Ovary (tissue), 9 donors: ENCODE results near the gene LRRC27. TPM values are rescaled to one million over a fixed set of nuclear protein-coding genes. Genes with fewer than 3 reads are reported as not detected.

Source experiments
- DNase-seq, 5 donors: peaks; one replicate each; pipeline ENCODE4 v3.0.0-alpha.2; 2019 to 2020
- H3K27ac ChIP-seq, 2 donors: fragments of 200-600 bp; one replicate each; pipeline versions ENCODE4 v1.5.1 to v1.8.0; 2019 to 2022
- H3K27me3 ChIP-seq: fragments of 200-600 bp; one replicate; pipeline ENCODE4 v1.8.0; 2022
- H3K36me3 ChIP-seq: fragments of 200-600 bp; sonication (generic); one replicate; pipeline ENCODE4 v1.5.1; 2019
- H3K4me1 ChIP-seq: one replicate; pipeline ENCODE4 v1.8.1; 2013; ENCODE audit warnings: mild to moderate bottlenecking, moderate library complexity; ENCODE audit not compliant: insufficient read depth
- H3K4me3 ChIP-seq: fragments of 200-600 bp; sonication (generic); one replicate; pipeline ENCODE4 v1.5.1; 2017
- H3K9me3 ChIP-seq, 2 donors: fragments of 200-600 bp in 1 of 2; sonication (generic) in 1 of 2; one replicate each; pipeline versions ENCODE4 v1.5.1 to v1.8.1; 2013 to 2019; ENCODE audit warnings: mild to moderate bottlenecking in 1 of 2, moderate library complexity in 1 of 2
- EP300 ChIP-seq: sonication (generic); formaldehyde crosslinking; IDR thresholded peaks from one replicate; pipeline ENCODE4 v1.6.1; 2017; ENCODE audit warnings: antibody characterized with exemption
- POLR2A ChIP-seq: fragments of 450-650 bp; IDR thresholded peaks from one replicate; pipeline ENCODE4 v1.6.1; 2017; ENCODE audit warnings: antibody characterized with exemption, mild to moderate bottlenecking, moderate library complexity
- WGBS, 3 donors: extraction: QIAGEN DNeasy Blood & Tissue Kit in 1 of 3; methylation state at CpG; one replicate each; pipeline versions ENCODE4 v1.1.5 to v1.1.7; 2013 to 2017; 5-methylcytosine and 5-hydroxymethylcytosine counted together
- intact Hi-C, 4 donors: fragments of 100-400 bp; cut with DNase I; formaldehyde crosslinking; loops; one replicate each; pipeline versions ENCODE4 v1.11.0 to v1.15.1; 2022 to 2023
- polyA plus RNA-seq, 2 donors: library from polyadenylated mRNA; stranded (reverse); fragments of 200-250 nt in 1 of 2; fragments of 350-450 nt in 1 of 2; fragmentation: Illumina TruSeq in 1 of 2; extraction: RNeasy Lipid Tissue Mini Kit (QIAGEN cat#74804) in 1 of 2; gene quantifications; one replicate each; pipeline ENCODE4 v1.2.3, GENCODE V29; 2013 to 2014
- total RNA-seq, 7 donors: library from RNA; depleted of rRNA in 2 of 7; stranded (reverse); fragments of >200 nt in 2 of 7; fragmentation: NEBNext Ultra II Directional in 3 of 7; extraction: Animal tissue kit (Norgen Biotek cat#: 25700) in 3 of 7; gene quantifications; one replicate each; pipeline versions ENCODE4 v1.1.0 to v1.2.4, GENCODE V29; 2016 to 2023
- TF ChIP-seq, protein P1 (sequence below), 3 donors: fragments of 450-650 bp in 2 of 3; fragments of 200-600 bp in 1 of 3; IDR thresholded peaks; one replicate each; pipeline versions ENCODE4 v1.5.1 to v1.8.0; 2016 to 2022; ENCODE audit warnings: antibody characterized with exemption in 3 of 3, mild to moderate bottlenecking in 1 of 3
- donor health status: DM: no; HTN: no; CAD: no; lungs with moderate emphysema.
- donor health status: DM: no; HTN: no; CAD: no.
- donor health status: Bipolar disorder and iron deficiency.
- donor health status: DM: yes; HTN: yes; CAD: no.
- donor health status: DM: no; HTN: no; CAD: no.
- donor health status: DM: yes; HTN: yes; CAD: no.

The LRRC27 gene
- total and polyA plus RNA-seq, 9 donors, result 7.4 to 12.3 (median 9.3) TPM

DNA sequence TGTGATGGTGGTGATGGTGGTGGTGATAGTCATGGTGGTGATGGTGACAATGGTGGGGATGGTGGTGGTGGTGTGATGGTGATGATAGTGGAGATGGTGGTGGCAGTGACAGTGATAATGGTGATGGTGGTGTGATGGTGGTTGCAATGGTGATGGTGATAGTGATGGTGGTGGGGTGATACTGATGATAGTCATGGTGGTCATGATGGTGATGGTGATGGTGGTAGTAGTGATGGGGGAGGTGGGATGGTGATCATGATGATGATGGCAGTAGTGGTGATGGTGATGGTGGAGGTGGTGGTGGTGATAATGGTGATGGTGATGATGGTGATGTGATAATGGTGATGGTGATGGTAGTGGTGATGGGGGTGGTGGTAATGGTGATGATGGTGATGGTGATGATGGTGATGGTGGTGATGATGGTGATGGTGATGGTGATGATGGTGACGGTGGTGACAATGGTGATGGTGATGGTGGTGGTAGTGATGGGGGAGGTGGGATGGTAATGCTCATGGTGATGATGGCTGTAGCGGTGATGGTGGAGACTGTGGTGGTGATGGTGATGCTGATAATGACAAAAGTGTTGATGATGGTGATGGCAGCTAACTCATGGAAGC is 60.3 kb downstream of the LRRC27 start:
- peak in 2 of 5 donors; percentile 4 to 9 for DNase-seq
- no peak overlapping the region for H3K4me3 ChIP-seq
- H3K9me3 ChIP-seq, result no peaks in the 10 kb centered on the region
- H3K36me3 ChIP-seq, result no peaks in the 10 kb centered on the region
- intact Hi-C loops, result loop anchor here in 2 of 4 donors (2.0 to 10.0 kb wide), 4 partner anchors 143 to 253 kb away; partner anchors contain the start of gene INPP5A (in 1 of the 2)
- no peak overlapping the region for H3K27ac ChIP-seq
- H3K4me1 ChIP-seq, result peaks cover 18% of the 10 kb centered on the region
- 92 to 95% (median 94%) methylated on average over 2 of the region's 2 CpGs for WGBS, 3 donors
- H3K27me3 ChIP-seq, result no peaks in the 10 kb centered on the region
- no peak for TF ChIP-seq POLR2A
- TF ChIP-seq, protein P1, sequence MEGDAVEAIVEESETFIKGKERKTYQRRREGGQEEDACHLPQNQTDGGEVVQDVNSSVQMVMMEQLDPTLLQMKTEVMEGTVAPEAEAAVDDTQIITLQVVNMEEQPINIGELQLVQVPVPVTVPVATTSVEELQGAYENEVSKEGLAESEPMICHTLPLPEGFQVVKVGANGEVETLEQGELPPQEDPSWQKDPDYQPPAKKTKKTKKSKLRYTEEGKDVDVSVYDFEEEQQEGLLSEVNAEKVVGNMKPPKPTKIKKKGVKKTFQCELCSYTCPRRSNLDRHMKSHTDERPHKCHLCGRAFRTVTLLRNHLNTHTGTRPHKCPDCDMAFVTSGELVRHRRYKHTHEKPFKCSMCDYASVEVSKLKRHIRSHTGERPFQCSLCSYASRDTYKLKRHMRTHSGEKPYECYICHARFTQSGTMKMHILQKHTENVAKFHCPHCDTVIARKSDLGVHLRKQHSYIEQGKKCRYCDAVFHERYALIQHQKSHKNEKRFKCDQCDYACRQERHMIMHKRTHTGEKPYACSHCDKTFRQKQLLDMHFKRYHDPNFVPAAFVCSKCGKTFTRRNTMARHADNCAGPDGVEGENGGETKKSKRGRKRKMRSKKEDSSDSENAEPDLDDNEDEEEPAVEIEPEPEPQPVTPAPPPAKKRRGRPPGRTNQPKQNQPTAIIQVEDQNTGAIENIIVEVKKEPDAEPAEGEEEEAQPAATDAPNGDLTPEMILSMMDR (IDR thresholded peaks at IDR 0.05), result no peak
- no peak for TF ChIP-seq EP300

DNA sequence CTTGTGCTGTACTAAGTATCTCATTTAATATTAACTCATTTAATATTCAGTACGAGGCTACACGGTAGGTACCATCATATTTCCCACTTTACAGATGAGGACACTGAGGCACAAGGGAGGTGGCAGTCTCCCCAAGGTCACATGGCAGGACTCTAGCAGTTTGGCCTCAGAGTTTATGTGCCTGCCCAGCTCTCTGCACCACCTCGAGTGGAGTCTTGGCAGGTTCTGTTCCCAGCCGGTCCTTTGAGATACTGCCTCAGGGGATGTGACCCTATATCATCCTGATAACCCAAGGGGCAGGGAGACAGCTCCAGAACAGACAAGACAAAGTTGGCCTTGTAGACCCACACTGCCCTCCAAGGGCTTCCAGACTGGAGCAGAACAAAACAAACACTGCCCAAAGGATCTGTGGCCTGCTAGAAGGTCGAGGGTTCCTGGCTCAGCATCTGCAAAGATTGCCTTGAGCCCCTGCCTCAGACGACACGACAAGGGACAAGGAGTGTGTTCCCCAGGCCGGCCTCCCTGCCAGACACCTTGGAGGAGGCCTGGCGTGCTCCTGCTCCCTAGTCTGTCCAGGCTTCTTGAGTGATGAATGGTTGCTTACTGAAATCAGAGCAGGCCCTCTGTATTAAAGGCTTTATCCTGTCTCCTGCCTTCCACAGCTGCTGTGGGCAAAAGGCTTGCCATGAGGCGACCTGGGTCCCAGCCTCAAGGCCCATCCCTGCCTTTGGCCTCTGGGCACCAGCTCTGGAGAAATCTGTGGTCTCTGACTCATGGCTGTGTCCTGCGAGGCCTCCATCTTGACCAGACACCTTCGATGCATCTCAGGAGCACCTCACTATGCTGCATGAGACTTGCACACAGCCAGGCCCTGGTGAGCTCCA is 61.1 kb downstream of the LRRC27 start:
- peak overlapping the region in 1 of 2 donors; percentile 27 for H3K27ac ChIP-seq
- peaks cover 18% of the 10 kb centered on the region for H3K4me1 ChIP-seq
- intact Hi-C loops, result loop anchor here in 2 of 4 donors (2.0 to 10.0 kb wide), 4 partner anchors 142 to 252 kb away; partner anchors contain the start of gene INPP5A (in 1 of the 2)
- no peaks in the 10 kb centered on the region for H3K36me3 ChIP-seq
- peak in 3 of 5 donors; percentile 15 to 20 (median 18) for DNase-seq
- WGBS, 3 donors, result 67 to 79% (median 69%) methylated on average over 9 to 12 of the region's 12 CpGs
- no peaks in the 10 kb centered on the region for H3K27me3 ChIP-seq
- H3K9me3 ChIP-seq, result no peaks in the 10 kb centered on the region
- TF ChIP-seq POLR2A (no peak), EP300 (no peak)
- TF ChIP-seq, protein P1 (IDR thresholded peaks at IDR 0.05), result no peak
- H3K4me3 ChIP-seq, result no peak overlapping the region

DNA sequence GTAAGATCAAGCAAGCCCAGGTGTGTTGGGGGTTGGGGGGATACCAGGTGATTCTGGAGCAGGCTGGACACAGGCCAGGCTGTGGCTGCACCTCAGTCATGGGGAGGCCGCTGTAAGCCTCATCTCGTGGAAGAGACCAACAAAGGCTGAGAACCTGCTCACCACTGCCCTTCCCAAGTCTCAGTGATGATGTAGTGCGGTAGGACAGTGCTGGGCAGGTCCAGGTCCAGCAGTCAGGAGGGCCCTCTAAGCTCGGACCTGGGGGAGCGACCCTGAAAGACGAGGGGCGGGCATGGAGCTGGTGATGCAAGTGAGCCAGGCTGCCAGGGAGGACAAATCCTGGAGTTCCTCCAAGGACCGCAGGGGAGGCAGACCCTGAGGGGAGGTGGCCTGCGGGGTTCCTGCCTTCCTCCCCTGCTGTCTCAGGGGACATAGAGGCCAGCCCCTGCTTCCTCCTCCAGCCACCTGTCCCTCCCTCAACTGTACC is 61.7 kb downstream of the LRRC27 start:
- intact Hi-C loops, result loop anchor here in 2 of 4 donors (2.0 to 10.0 kb wide), 4 partner anchors 141 to 251 kb away; partner anchors contain the start of gene INPP5A (in 1 of the 2)
- TF ChIP-seq POLR2A (no peak), EP300 (no peak)
- TF ChIP-seq, protein P1 (IDR thresholded peaks at IDR 0.05), result no peak

DNA sequence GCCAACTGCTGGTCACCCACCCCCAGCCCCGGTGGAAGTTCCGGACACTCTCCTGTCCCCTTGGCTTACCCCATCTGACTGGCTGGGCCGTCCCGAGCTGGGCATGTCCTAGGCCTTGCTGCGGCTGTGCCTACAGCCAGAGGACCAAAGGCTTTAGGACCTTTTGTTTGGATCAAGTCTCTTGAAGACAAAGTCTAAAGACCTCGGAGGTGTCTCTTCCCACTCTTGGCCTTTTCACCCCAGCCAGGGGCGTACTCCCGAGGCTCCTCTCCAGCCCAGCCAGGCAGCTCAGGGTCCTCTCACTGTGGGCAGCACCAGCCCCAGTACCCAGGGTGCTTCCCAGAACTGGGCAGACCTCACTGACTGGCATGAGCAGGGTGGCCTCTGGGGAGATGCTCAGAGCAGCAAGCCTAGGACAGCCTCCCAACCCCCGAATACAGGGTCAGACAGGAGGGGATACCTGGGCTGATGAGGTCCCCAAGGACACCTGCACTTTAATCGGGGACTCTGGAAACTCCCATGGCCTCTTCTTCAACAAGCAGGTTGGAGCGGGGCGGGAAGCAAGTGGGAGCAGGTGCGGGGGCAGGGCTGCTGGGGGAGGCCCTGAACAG is 62.3 kb downstream of the LRRC27 start:
- peak overlapping the region in 1 of 2 donors; percentile 31 for H3K27ac ChIP-seq
- DNase-seq, result peak in 4 of 5 donors; percentile 28 to 46 (median 38)
- peaks cover 15% of the 10 kb centered on the region for H3K4me1 ChIP-seq
- no peak overlapping the region for H3K4me3 ChIP-seq
- H3K36me3 ChIP-seq, result no peaks in the 10 kb centered on the region
- 81 to 83% (median 82%) methylated on average over 13 of the region's 13 CpGs for WGBS, 3 donors
- no peaks in the 10 kb centered on the region for H3K27me3 ChIP-seq
- TF ChIP-seq POLR2A (no peak), EP300 (no peak)
- TF ChIP-seq, protein P1 (IDR thresholded peaks at IDR 0.05), result no peak
- H3K9me3 ChIP-seq, result no peaks in the 10 kb centered on the region
- intact Hi-C loops, result loop anchor here in 2 of 4 donors (5.0 to 10.0 kb wide), 3 partner anchors 140 to 250 kb away; partner anchors contain the start of gene INPP5A (in 1 of the 2)

More for the DNA sequence above, 61.7 kb downstream of the LRRC27 start:
- Histone ChIP-seq H3K9me3 (no peaks in the 10 kb centered on the region), H3K4me1 (peaks cover 21% of the 10 kb centered on the region), H3K27me3 (no peaks in the 10 kb centered on the region), H3K4me3 (no peak overlapping the region), H3K36me3 (no peaks in the 10 kb centered on the region), H3K27ac (peak overlapping the region in 1 of 2 donors; percentile 31)
- 68 to 77% (median 74%) methylated on average over 9 of the region's 9 CpGs for WGBS, 3 donors
- peak in 4 of 5 donors; percentile 33 to 47 (median 41) for DNase-seq
